DOHH2 (cell line): ENCODE measurements around the gene ZMAT2.

Experiments used
- EZH2phosphoT487 ChIP-seq: fragments of 200-600 bp; sonication (generic); IDR thresholded peaks from 2 replicates; pipeline ENCODE4 v1.6.1; 2017; ENCODE audit warnings: borderline replicate concordance, mild to moderate bottlenecking, antibody characterized with exemption, low read length, moderate library complexity, mixed read lengths
- TF ChIP-seq, protein P1 (sequence below): fragments of 200-600 bp; sonication (generic); IDR thresholded peaks from one replicate; pipeline ENCODE4 v1.5.1; 2014; ENCODE audit warnings: antibody characterized with exemption, mild to moderate bottlenecking, low read depth, low read length; ENCODE audit not compliant: poor library complexity, severe bottlenecking

DNA sequence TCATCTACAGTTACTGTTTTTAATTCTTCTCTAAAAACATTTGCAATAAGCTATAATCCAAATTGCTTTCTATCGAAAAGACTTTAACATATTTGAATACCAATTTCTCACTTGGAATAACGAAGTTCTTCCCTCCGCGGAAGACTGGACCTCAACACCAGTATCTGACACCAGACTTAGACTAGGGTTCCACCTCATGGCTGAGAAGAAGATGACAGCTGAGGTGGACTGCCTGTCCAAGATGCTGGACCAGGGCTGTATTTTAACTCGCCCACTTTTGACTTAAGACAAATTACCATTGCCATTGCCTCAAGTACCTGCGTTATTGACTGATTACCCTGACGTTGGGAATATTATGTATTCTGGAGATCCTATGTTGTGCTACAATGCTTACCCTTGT, 34.1 kb downstream of the ZMAT2 start:
- TF ChIP-seq, protein P1, sequence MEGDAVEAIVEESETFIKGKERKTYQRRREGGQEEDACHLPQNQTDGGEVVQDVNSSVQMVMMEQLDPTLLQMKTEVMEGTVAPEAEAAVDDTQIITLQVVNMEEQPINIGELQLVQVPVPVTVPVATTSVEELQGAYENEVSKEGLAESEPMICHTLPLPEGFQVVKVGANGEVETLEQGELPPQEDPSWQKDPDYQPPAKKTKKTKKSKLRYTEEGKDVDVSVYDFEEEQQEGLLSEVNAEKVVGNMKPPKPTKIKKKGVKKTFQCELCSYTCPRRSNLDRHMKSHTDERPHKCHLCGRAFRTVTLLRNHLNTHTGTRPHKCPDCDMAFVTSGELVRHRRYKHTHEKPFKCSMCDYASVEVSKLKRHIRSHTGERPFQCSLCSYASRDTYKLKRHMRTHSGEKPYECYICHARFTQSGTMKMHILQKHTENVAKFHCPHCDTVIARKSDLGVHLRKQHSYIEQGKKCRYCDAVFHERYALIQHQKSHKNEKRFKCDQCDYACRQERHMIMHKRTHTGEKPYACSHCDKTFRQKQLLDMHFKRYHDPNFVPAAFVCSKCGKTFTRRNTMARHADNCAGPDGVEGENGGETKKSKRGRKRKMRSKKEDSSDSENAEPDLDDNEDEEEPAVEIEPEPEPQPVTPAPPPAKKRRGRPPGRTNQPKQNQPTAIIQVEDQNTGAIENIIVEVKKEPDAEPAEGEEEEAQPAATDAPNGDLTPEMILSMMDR = no peak
- no peak for TF ChIP-seq EZH2phosphoT487
